ENCODE measurements around the gene CWC27. TPM values are rescaled to one million over a fixed set of nuclear protein-coding genes. Genes with fewer than 3 reads are reported as not detected.

Gene CWC27
- total RNA-seq, 6 experiments from 2014 or later, result 19.6 to 29.9 (median 25.4) TPM

DNA sequence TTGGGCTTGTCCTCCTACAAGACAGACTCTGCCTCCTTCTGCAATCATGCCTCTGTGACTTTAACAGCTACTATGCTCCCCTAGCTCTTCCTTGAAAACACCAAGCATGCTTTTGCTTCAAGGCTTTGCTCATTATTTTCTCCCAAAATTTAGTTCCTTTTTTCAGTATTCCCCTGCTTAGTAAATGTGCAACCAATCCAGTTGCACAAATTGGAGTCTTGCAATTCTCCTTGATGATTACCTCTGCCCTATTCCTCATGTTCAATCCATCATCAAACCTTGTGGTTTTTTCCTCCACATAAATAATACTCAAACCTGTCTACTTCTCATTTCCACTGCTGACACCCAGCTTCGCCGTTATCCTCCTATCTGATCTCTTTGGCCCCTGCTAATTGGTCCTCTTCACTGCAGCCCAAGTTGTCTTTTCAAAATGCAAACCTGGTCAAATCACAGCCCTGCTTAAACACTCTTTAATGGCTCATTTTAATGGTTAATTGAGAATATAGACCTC lies 296.3 kb downstream of the CWC27 start:
- Mint-ChIP-seq H3K36me3 (ENCODE audit: low read depth) (no peaks in the 10 kb centered on the region), H3K27ac (no peak overlapping the region), H3K4me3 (no peak overlapping the region), H3K4me1 (ENCODE audit: low read depth) (peaks cover 35% of the 10 kb centered on the region), H3K27me3 (ENCODE audit: insufficient read depth) (peaks cover 2% of the 10 kb centered on the region; the same call in 1 of the 2 replicates), H3K9me3 (no peaks in the 10 kb centered on the region)
- DNase-seq, result no peak
- TF ChIP-seq, protein P1, sequence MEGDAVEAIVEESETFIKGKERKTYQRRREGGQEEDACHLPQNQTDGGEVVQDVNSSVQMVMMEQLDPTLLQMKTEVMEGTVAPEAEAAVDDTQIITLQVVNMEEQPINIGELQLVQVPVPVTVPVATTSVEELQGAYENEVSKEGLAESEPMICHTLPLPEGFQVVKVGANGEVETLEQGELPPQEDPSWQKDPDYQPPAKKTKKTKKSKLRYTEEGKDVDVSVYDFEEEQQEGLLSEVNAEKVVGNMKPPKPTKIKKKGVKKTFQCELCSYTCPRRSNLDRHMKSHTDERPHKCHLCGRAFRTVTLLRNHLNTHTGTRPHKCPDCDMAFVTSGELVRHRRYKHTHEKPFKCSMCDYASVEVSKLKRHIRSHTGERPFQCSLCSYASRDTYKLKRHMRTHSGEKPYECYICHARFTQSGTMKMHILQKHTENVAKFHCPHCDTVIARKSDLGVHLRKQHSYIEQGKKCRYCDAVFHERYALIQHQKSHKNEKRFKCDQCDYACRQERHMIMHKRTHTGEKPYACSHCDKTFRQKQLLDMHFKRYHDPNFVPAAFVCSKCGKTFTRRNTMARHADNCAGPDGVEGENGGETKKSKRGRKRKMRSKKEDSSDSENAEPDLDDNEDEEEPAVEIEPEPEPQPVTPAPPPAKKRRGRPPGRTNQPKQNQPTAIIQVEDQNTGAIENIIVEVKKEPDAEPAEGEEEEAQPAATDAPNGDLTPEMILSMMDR (IDR thresholded peaks at IDR 0.05), result no peak

DNA sequence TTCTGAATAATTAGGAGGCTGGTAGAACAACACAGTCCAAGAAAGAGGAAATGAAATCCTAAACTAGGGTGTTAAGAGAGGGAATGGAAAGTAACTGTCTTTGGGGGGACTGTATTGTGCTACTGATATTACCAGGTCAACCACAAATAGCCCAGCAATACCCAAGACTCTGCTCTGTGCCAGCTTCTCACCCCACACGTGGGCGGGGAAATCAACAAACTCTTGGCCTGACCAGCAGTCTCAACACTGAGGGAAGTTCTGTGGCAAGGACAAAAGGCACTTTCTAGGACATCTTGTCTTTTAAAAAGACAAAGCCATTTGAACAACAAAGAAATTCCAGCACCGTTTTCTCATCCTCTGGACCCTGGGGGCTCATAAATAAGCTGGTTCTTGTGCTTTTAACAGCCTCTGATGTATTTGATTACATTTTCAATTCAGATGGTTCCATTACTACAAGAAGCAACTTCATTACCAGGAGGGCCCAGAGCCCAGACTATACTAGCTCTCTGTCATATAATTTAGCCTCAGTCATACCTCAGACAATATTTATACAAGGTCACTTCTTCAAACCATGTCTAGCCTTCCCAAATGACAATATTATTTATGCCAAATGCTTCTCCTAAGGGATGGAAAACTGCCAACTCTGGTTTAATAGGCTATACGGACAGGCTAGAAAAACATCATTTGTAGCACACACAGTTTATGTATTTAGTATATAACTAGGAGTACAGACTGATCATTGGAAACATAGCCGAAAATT lies 297.8 kb downstream of the CWC27 start:
- Mint-ChIP-seq H3K36me3 (ENCODE audit: low read depth) (no peaks in the 10 kb centered on the region), H3K27me3 (ENCODE audit: insufficient read depth) (no peaks in the 10 kb centered on the region), H3K4me3 (no peak overlapping the region), H3K4me1 (ENCODE audit: low read depth) (peaks cover 21% of the 10 kb centered on the region), H3K9me3 (no peaks in the 10 kb centered on the region), H3K27ac (no peak overlapping the region)
- TF ChIP-seq, protein P1 (IDR thresholded peaks at IDR 0.05), result no peak
- no peak for DNase-seq

DNA sequence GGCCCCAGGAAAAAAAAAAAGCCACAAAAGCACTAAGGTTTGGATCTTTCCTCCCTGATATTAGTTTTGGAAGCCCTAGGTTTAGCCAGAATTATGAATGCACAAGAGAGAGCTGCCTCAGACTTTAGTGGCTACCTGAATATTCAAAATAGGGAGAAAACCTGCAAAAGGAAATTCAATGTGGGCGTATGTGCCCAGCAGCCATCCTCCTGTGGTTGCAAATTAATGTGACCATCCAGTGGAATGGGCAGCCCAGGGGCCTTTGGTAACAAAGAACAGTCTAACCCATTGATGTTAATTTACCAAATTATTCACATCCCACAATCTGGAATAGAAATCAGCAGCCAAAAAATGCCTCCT lies 298.4 kb downstream of the CWC27 start:
- H3K36me3 Mint-ChIP-seq (ENCODE audit: low read depth), result no peaks in the 10 kb centered on the region
- H3K9me3 Mint-ChIP-seq, result no peaks in the 10 kb centered on the region
- TF ChIP-seq, protein P1 (IDR thresholded peaks at IDR 0.05), result no peak
- no peak overlapping the region for H3K4me3 Mint-ChIP-seq
- no peak overlapping the region for H3K27ac Mint-ChIP-seq
- H3K27me3 Mint-ChIP-seq (ENCODE audit: insufficient read depth), result no peaks in the 10 kb centered on the region
- peaks cover 16% of the 10 kb centered on the region for H3K4me1 Mint-ChIP-seq (ENCODE audit: low read depth)
- DNase-seq, result no peak

Other genes starting within 250 kb of the CWC27 start
- gene SHISAL2B, start 78.4 kb upstream of the CWC27 start, total RNA-seq (2021; fragmentation: NEBNext Ultra II Directional; extraction: Animal tissue kit (Norgen Biotek cat#: 25700)), result not detected
- 10 to 100 TPM; 20.8 to 24.5 (median 22.6) TPM for gene SREK1IP1, start 239 bp upstream of the CWC27 start, total RNA-seq (2021; fragmentation: NEBNext Ultra II Directional; extraction: Animal tissue kit (Norgen Biotek cat#: 25700))